ENCODE data around the gene UVRAG. TPM values are rescaled to one million over a fixed set of nuclear protein-coding genes. Genes with fewer than 3 reads are reported as not detected.

Gene UVRAG
- total RNA-seq, 1 experiment from 2014 or later: 29.5 TPM

DNA sequence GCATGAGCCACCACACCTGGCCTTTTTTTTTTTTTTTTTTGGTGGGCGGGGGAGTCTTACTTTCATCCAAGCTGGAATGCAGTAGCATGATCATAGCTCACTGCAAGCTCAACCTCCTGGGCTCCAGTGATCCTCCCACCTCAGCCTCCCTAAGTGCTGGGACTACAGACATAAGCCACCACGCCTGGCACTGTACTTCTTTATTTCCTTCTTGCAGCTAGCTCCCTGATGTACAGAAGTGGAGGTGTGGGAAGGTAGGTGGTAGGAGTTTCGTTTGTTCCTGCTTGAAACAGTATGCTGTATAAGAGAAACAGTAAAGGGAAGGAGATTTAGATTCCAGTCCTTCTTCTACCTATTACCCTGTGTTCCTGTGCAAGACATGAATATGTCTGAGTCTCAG is 319.2 kb downstream of the UVRAG start:
- ChIA-PET CTCF (no interaction called here), POLR2A (no interaction called here)
- TF ChIP-seq, protein P1, sequence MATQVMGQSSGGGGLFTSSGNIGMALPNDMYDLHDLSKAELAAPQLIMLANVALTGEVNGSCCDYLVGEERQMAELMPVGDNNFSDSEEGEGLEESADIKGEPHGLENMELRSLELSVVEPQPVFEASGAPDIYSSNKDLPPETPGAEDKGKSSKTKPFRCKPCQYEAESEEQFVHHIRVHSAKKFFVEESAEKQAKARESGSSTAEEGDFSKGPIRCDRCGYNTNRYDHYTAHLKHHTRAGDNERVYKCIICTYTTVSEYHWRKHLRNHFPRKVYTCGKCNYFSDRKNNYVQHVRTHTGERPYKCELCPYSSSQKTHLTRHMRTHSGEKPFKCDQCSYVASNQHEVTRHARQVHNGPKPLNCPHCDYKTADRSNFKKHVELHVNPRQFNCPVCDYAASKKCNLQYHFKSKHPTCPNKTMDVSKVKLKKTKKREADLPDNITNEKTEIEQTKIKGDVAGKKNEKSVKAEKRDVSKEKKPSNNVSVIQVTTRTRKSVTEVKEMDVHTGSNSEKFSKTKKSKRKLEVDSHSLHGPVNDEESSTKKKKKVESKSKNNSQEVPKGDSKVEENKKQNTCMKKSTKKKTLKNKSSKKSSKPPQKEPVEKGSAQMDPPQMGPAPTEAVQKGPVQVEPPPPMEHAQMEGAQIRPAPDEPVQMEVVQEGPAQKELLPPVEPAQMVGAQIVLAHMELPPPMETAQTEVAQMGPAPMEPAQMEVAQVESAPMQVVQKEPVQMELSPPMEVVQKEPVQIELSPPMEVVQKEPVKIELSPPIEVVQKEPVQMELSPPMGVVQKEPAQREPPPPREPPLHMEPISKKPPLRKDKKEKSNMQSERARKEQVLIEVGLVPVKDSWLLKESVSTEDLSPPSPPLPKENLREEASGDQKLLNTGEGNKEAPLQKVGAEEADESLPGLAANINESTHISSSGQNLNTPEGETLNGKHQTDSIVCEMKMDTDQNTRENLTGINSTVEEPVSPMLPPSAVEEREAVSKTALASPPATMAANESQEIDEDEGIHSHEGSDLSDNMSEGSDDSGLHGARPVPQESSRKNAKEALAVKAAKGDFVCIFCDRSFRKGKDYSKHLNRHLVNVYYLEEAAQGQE (IDR thresholded peaks at IDR 0.05; ENCODE audit: insufficient read depth in 1 of 2, low read depth in 2 of 2, low read length in 1 of 2): no peak
- TF ChIP-seq POLR2AphosphoS5 (IDR thresholded peaks at IDR 0.05; ENCODE audit: low read depth, low read length) (no peak), TCF7L2 (IDR thresholded peaks at IDR 0.05; ENCODE audit: low read depth, low read length) (no peak), SIN3A (IDR thresholded peaks at IDR 0.05; ENCODE audit: borderline replicate concordance, insufficient read depth, low read depth, low read length) (no peak)
- TF ChIP-seq, protein P2, sequence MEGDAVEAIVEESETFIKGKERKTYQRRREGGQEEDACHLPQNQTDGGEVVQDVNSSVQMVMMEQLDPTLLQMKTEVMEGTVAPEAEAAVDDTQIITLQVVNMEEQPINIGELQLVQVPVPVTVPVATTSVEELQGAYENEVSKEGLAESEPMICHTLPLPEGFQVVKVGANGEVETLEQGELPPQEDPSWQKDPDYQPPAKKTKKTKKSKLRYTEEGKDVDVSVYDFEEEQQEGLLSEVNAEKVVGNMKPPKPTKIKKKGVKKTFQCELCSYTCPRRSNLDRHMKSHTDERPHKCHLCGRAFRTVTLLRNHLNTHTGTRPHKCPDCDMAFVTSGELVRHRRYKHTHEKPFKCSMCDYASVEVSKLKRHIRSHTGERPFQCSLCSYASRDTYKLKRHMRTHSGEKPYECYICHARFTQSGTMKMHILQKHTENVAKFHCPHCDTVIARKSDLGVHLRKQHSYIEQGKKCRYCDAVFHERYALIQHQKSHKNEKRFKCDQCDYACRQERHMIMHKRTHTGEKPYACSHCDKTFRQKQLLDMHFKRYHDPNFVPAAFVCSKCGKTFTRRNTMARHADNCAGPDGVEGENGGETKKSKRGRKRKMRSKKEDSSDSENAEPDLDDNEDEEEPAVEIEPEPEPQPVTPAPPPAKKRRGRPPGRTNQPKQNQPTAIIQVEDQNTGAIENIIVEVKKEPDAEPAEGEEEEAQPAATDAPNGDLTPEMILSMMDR (IDR thresholded peaks at IDR 0.05): no peak

DNA sequence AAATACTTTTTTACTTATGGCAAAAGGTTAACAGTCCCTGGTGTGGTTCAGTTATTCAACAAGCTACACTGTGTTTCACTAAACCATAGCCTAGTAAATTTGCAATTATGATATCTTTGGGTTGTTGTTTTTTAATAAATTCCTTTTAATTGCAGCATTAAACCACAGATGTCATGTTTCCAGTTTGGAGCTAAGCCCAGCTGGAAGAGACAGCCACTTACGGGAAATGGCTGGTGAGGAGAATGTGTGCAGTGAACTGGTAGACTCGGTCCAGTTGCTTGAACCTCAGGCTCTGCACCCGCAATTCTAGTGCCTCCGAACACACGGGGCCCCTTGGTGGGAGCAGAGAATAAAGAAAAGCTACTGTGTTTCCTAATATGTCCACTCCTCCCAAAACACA is 320.5 kb downstream of the UVRAG start:
- no peaks in the 10 kb centered on the region for H3K9me3 ChIP-seq (ENCODE audit: control insufficient read depth, insufficient read depth, low read depth, low read length)
- H3K36me3 ChIP-seq (ENCODE audit: control insufficient read depth, insufficient read depth, low read length): no peaks in the 10 kb centered on the region
- POLR2A ChIA-PET: no interaction called here
- CTCF ChIA-PET: no interaction called here
- H3K27me3 ChIP-seq (ENCODE audit: control insufficient read depth, insufficient read depth, low read length): no peaks in the 10 kb centered on the region
- H3K4me1 ChIP-seq (ENCODE audit: control insufficient read depth, insufficient read depth, low read length): 0 out of 2 replicates have a peak, but pooled peaks cover 6% of the 10 kb centered on the region
- intact Hi-C loops (cut with micrococcal nuclease; ENCODE audit: unreplicated experiment): no loop called here
- DNase-seq (ENCODE audit: low read depth, low spot score) (no peak), ATAC-seq (no peak)
- TF ChIP-seq SIN3A (IDR thresholded peaks at IDR 0.05; ENCODE audit: borderline replicate concordance, insufficient read depth, low read depth, low read length) (no peak), TCF7L2 (IDR thresholded peaks at IDR 0.05; ENCODE audit: low read depth, low read length) (no peak)
- TF ChIP-seq, protein P2 (IDR thresholded peaks at IDR 0.05): no peak
- TF ChIP-seq, protein P1 (IDR thresholded peaks at IDR 0.05; ENCODE audit: insufficient read depth in 1 of 2, low read depth in 2 of 2, low read length in 1 of 2): no peak
- H3K4me3 ChIP-seq (ENCODE audit: low read depth in 2 of 2, low read length in 2 of 2): no peak overlapping the region
- BruUV-seq (replicated peaks): no TSS peak
- no peak overlapping the region for H3K27ac ChIP-seq (ENCODE audit: low read length)
- in situ Hi-C loops (cut with HindIII; ENCODE audit: low pct_unique_long_range_greater_than_20kb, low sequenced_read_pairs): no loop called here

More for the DNA sequence above, 319.2 kb downstream of the UVRAG start:
- BruUV-seq (replicated peaks): no TSS peak
- Histone ChIP-seq H3K4me1 (ENCODE audit: control insufficient read depth, insufficient read depth, low read length) (0 out of 2 replicates have a peak, but pooled peaks cover 6% of the 10 kb centered on the region), H3K9me3 (ENCODE audit: control insufficient read depth, insufficient read depth, low read depth, low read length) (no peaks in the 10 kb centered on the region), H3K27me3 (ENCODE audit: control insufficient read depth, insufficient read depth, low read length) (no peaks in the 10 kb centered on the region), H3K4me3 (ENCODE audit: low read depth in 2 of 2, low read length in 2 of 2) (no peak overlapping the region), H3K27ac (ENCODE audit: low read length) (no peak overlapping the region), H3K36me3 (ENCODE audit: control insufficient read depth, insufficient read depth, low read length) (no peaks in the 10 kb centered on the region)
- no peak for DNase-seq (ENCODE audit: low read depth, low spot score)
- intact Hi-C loops (cut with micrococcal nuclease; ENCODE audit: unreplicated experiment): no loop called here
- in situ Hi-C loops (cut with HindIII; ENCODE audit: low pct_unique_long_range_greater_than_20kb, low sequenced_read_pairs): no loop called here
- no peak for ATAC-seq

Measured in Panc1 (cell line).